GM21576 (cell line): ENCODE data around the gene HOXA13.

ENCODE experiments used
- ATAC-seq: cut with Tn5 transposase; IDR thresholded peaks from one replicate; pipeline ENCODE4 v1.9.1; 2021; ENCODE audit warnings: mild to moderate bottlenecking, moderate library complexity; ENCODE audit not compliant: unreplicated experiment

HOXA13 gene

GRCh38 chr7:27208998-27209397 is 9.1 kb upstream of the HOXA13 start:
- no peak for ATAC-seq

- no peak for ATAC-seq
Measured at GRCh38 chr7:27207348-27207985, 7.6 kb upstream of the HOXA13 start.

- ATAC-seq = no peak
Measured at GRCh38 chr7:27205325-27206280, 5.7 kb upstream of the HOXA13 start.

GRCh38 chr7:27204851-27205322 is 5.0 kb upstream of the HOXA13 start:
- no peak for ATAC-seq

- no peak for ATAC-seq
Measured at GRCh38 chr7:27203964-27204594, 4.2 kb upstream of the HOXA13 start.

GRCh38 chr7:27203365-27203953 is 3.6 kb upstream of the HOXA13 start:
- no peak for ATAC-seq

GRCh38 chr7:27202862-27203134 is 2.9 kb upstream of the HOXA13 start:
- ATAC-seq = no peak

GRCh38 chr7:27202018-27202861 is 2.3 kb upstream of the HOXA13 start:
- ATAC-seq = no peak

- no peak for ATAC-seq
Measured at GRCh38 chr7:27201580-27202017, 1.7 kb upstream of the HOXA13 start.

GRCh38 chr7:27200761-27201579 is 1.1 kb upstream of the HOXA13 start:
- ATAC-seq = no peak

GRCh38 chr7:27198871-27199801 is 755 bp downstream of the HOXA13 start:
- no peak for ATAC-seq

GRCh38 chr7:27198138-27198841 is 1.6 kb downstream of the HOXA13 start:
- no peak for ATAC-seq

GRCh38 chr7:27197137-27198042 is 2.5 kb downstream of the HOXA13 start:
- ATAC-seq = no peak

GRCh38 chr7:27196287-27196767 is 3.6 kb downstream of the HOXA13 start:
- no peak for ATAC-seq

GRCh38 chr7:27194686-27195379 is 5.1 kb downstream of the HOXA13 start:
- no peak for ATAC-seq

GRCh38 chr7:27194002-27194352 is 5.9 kb downstream of the HOXA13 start:
- ATAC-seq = no peak
